Astrocyte of the cerebellum (primary cell): ENCODE data around the gene TRIM22.

Source experiments
- DNase-seq: peaks from one replicate; pipeline ENCODE4 v3.0.0-alpha.2; 2011; ENCODE audit warnings: low read depth
- H3K4me3 ChIP-seq: 2 replicates; pipeline ENCODE4 v1.5.1; 2011; ENCODE audit warnings: mild to moderate bottlenecking, low read depth, low read length, moderate library complexity
- in situ Hi-C: cut with HindIII; loops from 2 replicates; pipeline ENCODE4 v1.10.0; 2017; ENCODE audit warnings: low sequenced_read_pairs
- TF ChIP-seq, protein P1 (sequence below): IDR thresholded peaks from 2 replicates; pipeline ENCODE4 v1.5.1; 2012; ENCODE audit warnings: low read length, low read depth, moderate library complexity, mild to moderate bottlenecking; ENCODE audit errors: missing control alignments

The TRIM22 gene

DNA sequence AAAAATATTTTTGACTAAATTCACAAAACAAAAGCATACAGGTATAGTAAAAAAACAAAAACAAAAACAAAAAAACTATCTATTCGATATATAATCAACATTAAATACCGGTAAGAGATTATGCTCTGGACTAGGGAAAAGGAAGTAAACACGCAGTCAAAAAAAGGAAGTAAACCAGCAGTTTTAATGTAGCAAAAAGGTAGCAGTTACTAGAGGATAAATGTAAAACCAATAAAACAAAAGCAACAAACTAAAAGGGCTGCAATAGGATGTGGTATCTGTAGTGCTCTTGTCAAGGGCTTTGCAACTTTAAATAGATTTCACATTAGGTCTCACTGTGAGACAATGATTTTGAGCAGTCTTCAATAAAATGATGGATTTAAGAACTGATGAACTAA, 2.4 kb downstream of the TRIM22 start:
- no peak for DNase-seq
- in situ Hi-C loops = loop anchor here (5.0 kb wide), 1 partner anchor 90 kb away; no protein-coding TSS in a partner anchor
- TF ChIP-seq, protein P1, sequence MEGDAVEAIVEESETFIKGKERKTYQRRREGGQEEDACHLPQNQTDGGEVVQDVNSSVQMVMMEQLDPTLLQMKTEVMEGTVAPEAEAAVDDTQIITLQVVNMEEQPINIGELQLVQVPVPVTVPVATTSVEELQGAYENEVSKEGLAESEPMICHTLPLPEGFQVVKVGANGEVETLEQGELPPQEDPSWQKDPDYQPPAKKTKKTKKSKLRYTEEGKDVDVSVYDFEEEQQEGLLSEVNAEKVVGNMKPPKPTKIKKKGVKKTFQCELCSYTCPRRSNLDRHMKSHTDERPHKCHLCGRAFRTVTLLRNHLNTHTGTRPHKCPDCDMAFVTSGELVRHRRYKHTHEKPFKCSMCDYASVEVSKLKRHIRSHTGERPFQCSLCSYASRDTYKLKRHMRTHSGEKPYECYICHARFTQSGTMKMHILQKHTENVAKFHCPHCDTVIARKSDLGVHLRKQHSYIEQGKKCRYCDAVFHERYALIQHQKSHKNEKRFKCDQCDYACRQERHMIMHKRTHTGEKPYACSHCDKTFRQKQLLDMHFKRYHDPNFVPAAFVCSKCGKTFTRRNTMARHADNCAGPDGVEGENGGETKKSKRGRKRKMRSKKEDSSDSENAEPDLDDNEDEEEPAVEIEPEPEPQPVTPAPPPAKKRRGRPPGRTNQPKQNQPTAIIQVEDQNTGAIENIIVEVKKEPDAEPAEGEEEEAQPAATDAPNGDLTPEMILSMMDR = no peak
- no peak overlapping the region for H3K4me3 ChIP-seq

GRCh38 chr11:5694642-5695041, 5.1 kb downstream of the TRIM22 start:
- no peak overlapping the region for H3K4me3 ChIP-seq
- in situ Hi-C loops = loop anchor here (5.0 kb wide), 1 partner anchor 92 kb away; no protein-coding TSS in a partner anchor
- TF ChIP-seq, protein P1 = no peak
- no peak for DNase-seq

DNA sequence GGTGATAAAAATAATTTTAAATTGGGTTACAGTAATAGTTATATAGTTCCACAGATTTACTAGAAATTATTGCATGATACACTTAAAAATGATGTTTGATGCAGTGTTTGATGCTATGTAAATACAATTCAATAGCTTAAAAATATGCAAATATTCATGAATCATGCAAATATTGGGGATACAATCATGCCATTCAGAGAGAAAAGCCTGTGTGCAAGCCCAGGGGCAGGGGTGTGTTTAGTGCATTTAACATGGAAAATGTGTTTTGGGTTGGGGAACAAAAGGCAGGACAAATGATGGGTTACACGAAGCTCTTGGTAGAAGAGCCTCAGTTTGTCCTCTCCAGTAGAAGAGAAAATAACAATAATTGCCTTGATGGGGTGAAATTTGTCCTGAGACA, 6.0 kb downstream of the TRIM22 start:
- in situ Hi-C loops = no loop called here
- H3K4me3 ChIP-seq = no peak overlapping the region
- TF ChIP-seq, protein P1 = no peak
- no peak for DNase-seq

DNA sequence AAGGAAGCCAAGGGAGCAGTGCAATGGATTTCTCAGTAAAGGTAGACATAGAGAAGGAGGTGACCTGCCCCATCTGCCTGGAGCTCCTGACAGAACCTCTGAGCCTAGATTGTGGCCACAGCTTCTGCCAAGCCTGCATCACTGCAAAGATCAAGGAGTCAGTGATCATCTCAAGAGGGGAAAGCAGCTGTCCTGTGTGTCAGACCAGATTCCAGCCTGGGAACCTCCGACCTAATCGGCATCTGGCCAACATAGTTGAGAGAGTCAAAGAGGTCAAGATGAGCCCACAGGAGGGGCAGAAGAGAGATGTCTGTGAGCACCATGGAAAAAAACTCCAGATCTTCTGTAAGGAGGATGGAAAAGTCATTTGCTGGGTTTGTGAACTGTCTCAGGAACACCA, 6.6 kb downstream of the TRIM22 start:
- no peak overlapping the region for H3K4me3 ChIP-seq
- no peak for DNase-seq
- in situ Hi-C loops = no loop called here
- TF ChIP-seq, protein P1 = no peak

- TF ChIP-seq, protein P1 = no peak
- H3K4me3 ChIP-seq = no peak overlapping the region
- DNase-seq = no peak
- in situ Hi-C loops = no loop called here
Measured at GRCh38 chr11:5698281-5698680, 8.7 kb downstream of the TRIM22 start.

DNA sequence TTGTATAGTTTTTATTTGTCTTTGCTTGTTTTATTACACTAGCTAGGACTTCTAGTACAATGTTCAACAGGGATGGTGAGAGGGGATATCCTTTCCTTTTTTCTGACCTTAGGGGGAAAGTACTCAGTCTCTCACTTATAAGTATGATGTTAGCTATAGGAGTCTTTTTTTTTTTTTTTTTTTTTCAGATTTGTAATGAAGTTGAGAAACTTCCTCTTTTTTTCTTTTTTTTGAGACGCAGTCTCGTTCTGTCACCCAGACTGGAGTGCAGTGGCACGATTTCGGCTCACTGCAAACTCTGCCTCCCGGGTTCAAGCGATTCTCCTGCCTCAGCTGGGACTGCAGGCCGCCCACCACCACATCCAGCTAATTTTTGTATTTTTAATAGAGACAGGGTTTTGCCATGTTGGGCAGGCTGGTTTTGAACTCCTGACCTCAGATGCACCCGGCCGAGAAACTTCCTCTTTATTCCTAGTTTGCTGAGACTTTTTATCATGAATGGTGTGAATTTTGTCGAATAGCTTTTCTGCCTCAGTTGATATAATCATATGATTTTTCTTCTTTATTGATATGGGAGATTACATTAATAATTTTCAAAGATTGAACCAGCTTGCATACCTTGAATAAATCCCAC, 10.9 kb downstream of the TRIM22 start:
- no peak for DNase-seq
- TF ChIP-seq, protein P1 = no peak
- in situ Hi-C loops = no loop called here
- H3K4me3 ChIP-seq = no peak overlapping the region
